Sigmoid colon (tissue), 7 donors: Measurements from ENCODE around the gene AP3S1. TPM values are rescaled to one million over a fixed set of nuclear protein-coding genes. Genes with fewer than 3 reads are reported as not detected.
"Not testable (repeated sequence)": the region's sequence is repeated elsewhere in the genome, so short reads cannot be mapped to it uniquely, and the experiment has no call there.

Experiments used
- DNase-seq: peaks from one replicate; pipeline ENCODE4 v3.0.0-alpha.2; 2019
- H3K27ac ChIP-seq, 4 donors: fragments of 200-600 bp; sonication (generic); one replicate each; pipeline ENCODE4 v1.5.1; 2016 to 2019; ENCODE audit warnings: mild to moderate bottlenecking in 1 of 4
- H3K27me3 ChIP-seq, 3 donors: fragments of 200-600 bp; sonication (generic); one replicate each; pipeline ENCODE4 v1.5.1; 2019; ENCODE audit warnings: mild to moderate bottlenecking in 1 of 3
- H3K36me3 ChIP-seq, 4 donors: fragments of 200-600 bp; sonication (generic); one replicate each; pipeline ENCODE4 v1.5.1; 2016 to 2019
- H3K4me1 ChIP-seq, 4 donors: fragments of 200-600 bp; sonication (generic); one replicate each; pipeline ENCODE4 v1.5.1; 2017 to 2019
- H3K4me3 ChIP-seq, 4 donors: fragments of 200-600 bp; sonication (generic); one replicate each; pipeline ENCODE4 v1.5.1; 2017 to 2019; ENCODE audit warnings: mild to moderate bottlenecking in 2 of 4, moderate library complexity in 1 of 4
- H3K9me3 ChIP-seq, 4 donors: fragments of 200-600 bp in 3 of 4; sonication (generic) in 3 of 4; one replicate each; pipeline versions ENCODE4 v1.5.1 to v1.6.1; 2013 to 2019
- CTCF ChIP-seq, 4 experiments: fragments of 450-650 bp in 3 of 4; fragments of 200-600 bp in 1 of 4; IDR thresholded peaks; one replicate each; pipeline ENCODE4 v1.5.1; 2016 to 2019; ENCODE audit warnings: antibody characterized with exemption in 4 of 4, mild to moderate bottlenecking in 3 of 4, moderate library complexity in 2 of 4
- EP300 ChIP-seq, 4 donors: sonication (generic); formaldehyde crosslinking; IDR thresholded peaks; one replicate each; pipeline ENCODE4 v1.6.1; 2017; ENCODE audit warnings: antibody characterized with exemption in 4 of 4
- POLR2A ChIP-seq, 2 donors: fragments of 450-650 bp; IDR thresholded peaks; one replicate each; pipeline ENCODE4 v1.6.1; 2016; ENCODE audit warnings: antibody characterized with exemption in 2 of 2, mild to moderate bottlenecking in 2 of 2, moderate library complexity in 2 of 2
- POLR2AphosphoS5 ChIP-seq, 4 donors: sonication (generic); formaldehyde crosslinking; IDR thresholded peaks; one replicate each; pipeline ENCODE4 v1.6.1; 2017; ENCODE audit warnings: antibody characterized with exemption in 4 of 4
- WGBS, 2 donors: extraction: QIAGEN DNeasy Blood & Tissue Kit; methylation state at CpG; one replicate each; pipeline ENCODE4 v1.1.7; 2013; 5-methylcytosine and 5-hydroxymethylcytosine counted together
- intact Hi-C: fragments of 100-400 bp; cut with DNase I; formaldehyde crosslinking; loops from one replicate; pipeline ENCODE4 v1.15.1; 2023
- polyA plus RNA-seq, 3 donors: library from polyadenylated mRNA; stranded (reverse); fragments of 200-250 nt; gene quantifications; one replicate each; pipeline ENCODE4 v1.2.3, GENCODE V29; 2013
- total RNA-seq, 4 donors: library from RNA; depleted of rRNA; stranded (reverse); fragments of >200 nt; gene quantifications; one replicate each; pipeline ENCODE4 v1.1.0, GENCODE V29; 2016
- donor health status: healthy with polysubstance abuse.
- donor health status: Bipolar disorder and iron deficiency.
- donor health status: healthy.

AP3S1 gene
- total and polyA plus RNA-seq, 7 donors, result 59.7 to 229 (median 128) TPM

GRCh38 chr5:115907177-115907576 is 65.4 kb downstream of the AP3S1 start:
- Histone ChIP-seq H3K9me3 (no peaks in the 10 kb centered on the region), H3K27ac (no peak overlapping the region), H3K4me1 (no peaks in the 10 kb centered on the region), H3K27me3 (no peaks in the 10 kb centered on the region), H3K36me3 (no peaks in the 10 kb centered on the region), H3K4me3 (no peak overlapping the region)
- 87 to 88% methylated on average over 2 of the region's 2 CpGs for WGBS, 2 donors
- no peak for DNase-seq
- intact Hi-C loops, result no loop called here
- TF ChIP-seq EP300 (IDR thresholded peaks at IDR 0.05), result no peak
- no peak for TF ChIP-seq POLR2A (IDR thresholded peaks at IDR 0.05)
- no peak for TF ChIP-seq CTCF (IDR thresholded peaks at IDR 0.05)
- no peak for TF ChIP-seq POLR2AphosphoS5 (IDR thresholded peaks at IDR 0.05)

GRCh38 chr5:115913623-115914400 is 72.1 kb downstream of the AP3S1 start:
- H3K36me3 ChIP-seq, H3K27ac ChIP-seq, H3K4me3 ChIP-seq, intact Hi-C loops, H3K4me1 ChIP-seq, DNase-seq, H3K27me3 ChIP-seq, H3K9me3 ChIP-seq: not testable (repeated sequence)
- 87 to 92% methylated on average over 5 of the region's 5 CpGs for WGBS, 2 donors

GRCh38 chr5:115920171-115920725 is 78.5 kb downstream of the AP3S1 start:
- 84 to 88% methylated on average over 3 of the region's 3 CpGs for WGBS, 2 donors
- H3K27me3 ChIP-seq, result no peaks in the 10 kb centered on the region
- H3K9me3 ChIP-seq, result no peaks in the 10 kb centered on the region
- TF ChIP-seq POLR2AphosphoS5 (IDR thresholded peaks at IDR 0.05) (no peak), CTCF (IDR thresholded peaks at IDR 0.05) (no peak), POLR2A (IDR thresholded peaks at IDR 0.05) (no peak), EP300 (IDR thresholded peaks at IDR 0.05) (no peak)
- no peak overlapping the region for H3K27ac ChIP-seq
- intact Hi-C loops, result no loop called here
- no peaks in the 10 kb centered on the region for H3K4me1 ChIP-seq
- H3K4me3 ChIP-seq, result no peak overlapping the region
- DNase-seq, result no peak
- peaks cover 0 to 4% (median 0%) of the 10 kb centered on the region in 4 donors for H3K36me3 ChIP-seq

GRCh38 chr5:115928578-115929407 is 87.1 kb downstream of the AP3S1 start:
- WGBS, 2 donors, result 62 to 89% methylated on average over 12 of the region's 12 CpGs
- H3K9me3 ChIP-seq, DNase-seq, H3K27ac ChIP-seq, intact Hi-C loops, H3K27me3 ChIP-seq, H3K4me3 ChIP-seq, H3K4me1 ChIP-seq, H3K36me3 ChIP-seq: not testable (repeated sequence)

GRCh38 chr5:115930171-115930570 is 88.4 kb downstream of the AP3S1 start:
- DNase-seq, intact Hi-C loops, H3K4me1 ChIP-seq, H3K9me3 ChIP-seq, H3K4me3 ChIP-seq, H3K27me3 ChIP-seq, H3K36me3 ChIP-seq, H3K27ac ChIP-seq: not testable (repeated sequence)
- WGBS, 2 donors, result 90% methylated on average over 17 of the region's 17 CpGs

- 93% methylated on average over 4 of the region's 4 CpGs for whole genome bisulfite sequencing, 2 donors
- Histone ChIP-seq H3K4me1 (no peaks in the 10 kb centered on the region), H3K27me3 (no peaks in the 10 kb centered on the region), H3K27ac (no peak overlapping the region), H3K36me3 (no peaks in the 10 kb centered on the region), H3K4me3 (no peak overlapping the region), H3K9me3 (no peaks in the 10 kb centered on the region)
- DNase-seq, result no peak
- intact Hi-C loops, result no loop called here
- no peak for TF ChIP-seq CTCF (IDR thresholded peaks at IDR 0.05)
- no peak for TF ChIP-seq POLR2AphosphoS5 (IDR thresholded peaks at IDR 0.05)
- no peak for TF ChIP-seq EP300 (IDR thresholded peaks at IDR 0.05)
- no peak for TF ChIP-seq POLR2A (IDR thresholded peaks at IDR 0.05)
Observed at GRCh38 chr5:115930630-115931337, 89.0 kb downstream of the AP3S1 start.
